GM23338 (cell line): ENCODE data around the gene NAPSA. TPM values are rescaled to one million over a fixed set of nuclear protein-coding genes. Genes with fewer than 3 reads are reported as not detected.
A peak's percentile ranks its signal among the peaks of the same experiment; 100 is the strongest.

Source experiments
- ATAC-seq: fragments of 200-7000 bp; cut with Tn5 transposase; 3 replicates; pipeline ENCODE4 v1.9.1; 2020
- DNase-seq: peaks from one replicate; pipeline ENCODE4 v3.0.0-alpha.2; 2015; ENCODE audit warnings: low spot score
- H2AFZ ChIP-seq: fragments of 200-600 bp; sonication (generic); 2 replicates; pipeline ENCODE4 v1.8.0; 2016; ENCODE audit warnings: antibody characterized with exemption, mild to moderate bottlenecking, moderate library complexity
- H3F3A ChIP-seq: fragments of 200-600 bp; sonication (generic); replicated peaks from 2 replicates; pipeline ENCODE4 v1.8.0; 2017; ENCODE audit warnings: antibody characterized with exemption, mixed run types, low read depth
- H3K27ac ChIP-seq: fragments of 200-600 bp; sonication (generic); 2 replicates; pipeline ENCODE4 v1.6.1; 2016; ENCODE audit warnings: low read depth
- H3K27me3 ChIP-seq: fragments of 200-600 bp; sonication (generic); 2 replicates; pipeline ENCODE4 v1.8.0; 2016; ENCODE audit warnings: mild to moderate bottlenecking, mixed run types, moderate library complexity; ENCODE audit not compliant: insufficient read depth
- H3K36me3 ChIP-seq: fragments of 200-600 bp; sonication (generic); 2 replicates; pipeline ENCODE4 v1.8.0; 2016; ENCODE audit warnings: mild to moderate bottlenecking; ENCODE audit not compliant: insufficient read depth
- H3K4me1 ChIP-seq: fragments of 200-600 bp; sonication (generic); 2 replicates; pipeline ENCODE4 v1.8.0; 2016; ENCODE audit warnings: mild to moderate bottlenecking, moderate library complexity; ENCODE audit not compliant: insufficient read depth
- H3K4me2 ChIP-seq: fragments of 200-600 bp; sonication (generic); 2 replicates; pipeline ENCODE4 v1.7.1; 2017; ENCODE audit warnings: mixed run types
- H3K4me3 ChIP-seq: fragments of 200-600 bp; sonication (generic); 2 replicates; pipeline ENCODE4 v1.6.1; 2016; ENCODE audit warnings: mixed run types
- H3K79me2 ChIP-seq: fragments of 200-600 bp; sonication (generic); replicated peaks from 2 replicates; pipeline ENCODE4 v1.8.0; 2017; ENCODE audit warnings: mild to moderate bottlenecking; ENCODE audit not compliant: insufficient read depth
- H3K9me2 ChIP-seq: fragments of 200-600 bp; sonication (generic); 2 replicates; pipeline ENCODE4 v1.8.0; 2017; ENCODE audit not compliant: insufficient read depth
- H4K20me1 ChIP-seq: fragments of 200-600 bp; sonication (generic); replicated peaks from 2 replicates; pipeline ENCODE4 v1.8.0; 2017; ENCODE audit warnings: mild to moderate bottlenecking; ENCODE audit not compliant: insufficient read depth
- H3K27ac Mint-ChIP-seq: 2 replicates; pipeline ENCODE4 v1.8.0; 2020; ENCODE audit warnings: inconsistent platforms, mild to moderate bottlenecking, moderate library complexity, mixed read lengths
- H3K27me3 Mint-ChIP-seq: 3 replicates; pipeline ENCODE4 v1.8.0; 2022; ENCODE audit warnings: low read depth, mild to moderate bottlenecking, moderate library complexity, mixed read lengths, inconsistent platforms; ENCODE audit not compliant: insufficient read depth, poor library complexity
- H3K36me3 Mint-ChIP-seq: 3 replicates; pipeline ENCODE4 v1.8.0; 2021; ENCODE audit warnings: low read depth, mild to moderate bottlenecking, inconsistent platforms, moderate library complexity, mixed read lengths
- H3K4me1 Mint-ChIP-seq: 3 replicates; pipeline ENCODE4 v1.8.0; 2020; ENCODE audit warnings: mild to moderate bottlenecking, inconsistent platforms, mixed read lengths
- H3K4me3 Mint-ChIP-seq: 3 replicates; pipeline ENCODE4 v1.8.0; 2021; ENCODE audit warnings: moderate library complexity, mild to moderate bottlenecking, inconsistent platforms, mixed read lengths
- H3K9me3 Mint-ChIP-seq: 3 replicates; pipeline ENCODE4 v1.8.0; 2020; ENCODE audit warnings: moderate library complexity, mild to moderate bottlenecking, inconsistent platforms, mixed read lengths
- EZH2 ChIP-seq: fragments of 200-600 bp; sonication (generic); IDR thresholded peaks from one replicate; pipeline ENCODE4 v1.8.0; 2017; ENCODE audit warnings: antibody characterized with exemption, mild to moderate bottlenecking, low read depth; ENCODE audit not compliant: unreplicated experiment
- EZH2phosphoT487 ChIP-seq: fragments of 200-600 bp; sonication (generic); IDR thresholded peaks from one replicate; pipeline ENCODE4 v1.8.1; 2018; ENCODE audit warnings: antibody characterized with exemption; ENCODE audit not compliant: unreplicated experiment
- JUNB ChIP-seq: IDR thresholded peaks from one replicate; pipeline ENCODE4 v1.6.1; 2016; ENCODE audit warnings: antibody characterized with exemption; ENCODE audit not compliant: unreplicated experiment
- NANOG ChIP-seq: IDR thresholded peaks from 2 replicates; pipeline ENCODE4 v1.6.1; 2016; ENCODE audit warnings: antibody characterized with exemption, borderline replicate concordance
- POLR2AphosphoS5 ChIP-seq: IDR thresholded peaks from 2 replicates; pipeline ENCODE4 v1.6.1; 2016; ENCODE audit warnings: antibody characterized with exemption, low read depth
- ZNF114 ChIP-seq: fragments of 250-450 bp; sonication (Bioruptor Pico); IDR thresholded peaks from 2 replicates; pipeline ENCODE4 v1.5.0; 2020; ENCODE audit warnings: mild to moderate bottlenecking, moderate library complexity
- ZNF331 ChIP-seq: fragments of 250-450 bp; sonication (Bioruptor Pico); IDR thresholded peaks from 2 replicates; pipeline ENCODE4 v1.5.0; 2020; ENCODE audit warnings: low read depth, mild to moderate bottlenecking, moderate library complexity
- ZNF462 ChIP-seq: fragments of 250-450 bp; sonication (Bioruptor Pico); IDR thresholded peaks from 2 replicates; pipeline ENCODE4 v1.5.0; 2020; ENCODE audit warnings: mild to moderate bottlenecking, moderate library complexity
- polyA plus RNA-seq: library from polyadenylated mRNA; unstranded; fragments of >200 nt; fragmentation: Nextera tagmentation; extraction: Ambion mirVana; gene quantifications from 2 replicates; pipeline ENCODE4 v1.2.1, GENCODE V29; 2016
- total RNA-seq: library from RNA; depleted of rRNA; stranded (reverse); fragments of >200 nt; shearing (Covaris generic); gene quantifications from 2 replicates; pipeline ENCODE4 v1.2.3, GENCODE V29; 2014
- TF ChIP-seq, protein P1 (sequence below), 2 experiments: fragments of 200-600 bp in 1 of 2; sonication (generic) in 1 of 2; conservative IDR thresholded peaks; 2 replicates each; pipeline versions ENCODE4 v1.5.1 to v1.6.1; 2016 to 2017; ENCODE audit warnings: antibody characterized with exemption in 2 of 2, low read depth in 2 of 2, mild to moderate bottlenecking in 2 of 2, moderate library complexity in 1 of 2
- TF ChIP-seq, protein P2 (sequence below): IDR thresholded peaks from 2 replicates; pipeline ENCODE4 v1.6.1; 2016; ENCODE audit warnings: antibody characterized with exemption

Gene NAPSA
- total and polyA plus RNA-seq, 2 experiments from 2014 or later: 0.14 to 0.99 TPM

DNA sequence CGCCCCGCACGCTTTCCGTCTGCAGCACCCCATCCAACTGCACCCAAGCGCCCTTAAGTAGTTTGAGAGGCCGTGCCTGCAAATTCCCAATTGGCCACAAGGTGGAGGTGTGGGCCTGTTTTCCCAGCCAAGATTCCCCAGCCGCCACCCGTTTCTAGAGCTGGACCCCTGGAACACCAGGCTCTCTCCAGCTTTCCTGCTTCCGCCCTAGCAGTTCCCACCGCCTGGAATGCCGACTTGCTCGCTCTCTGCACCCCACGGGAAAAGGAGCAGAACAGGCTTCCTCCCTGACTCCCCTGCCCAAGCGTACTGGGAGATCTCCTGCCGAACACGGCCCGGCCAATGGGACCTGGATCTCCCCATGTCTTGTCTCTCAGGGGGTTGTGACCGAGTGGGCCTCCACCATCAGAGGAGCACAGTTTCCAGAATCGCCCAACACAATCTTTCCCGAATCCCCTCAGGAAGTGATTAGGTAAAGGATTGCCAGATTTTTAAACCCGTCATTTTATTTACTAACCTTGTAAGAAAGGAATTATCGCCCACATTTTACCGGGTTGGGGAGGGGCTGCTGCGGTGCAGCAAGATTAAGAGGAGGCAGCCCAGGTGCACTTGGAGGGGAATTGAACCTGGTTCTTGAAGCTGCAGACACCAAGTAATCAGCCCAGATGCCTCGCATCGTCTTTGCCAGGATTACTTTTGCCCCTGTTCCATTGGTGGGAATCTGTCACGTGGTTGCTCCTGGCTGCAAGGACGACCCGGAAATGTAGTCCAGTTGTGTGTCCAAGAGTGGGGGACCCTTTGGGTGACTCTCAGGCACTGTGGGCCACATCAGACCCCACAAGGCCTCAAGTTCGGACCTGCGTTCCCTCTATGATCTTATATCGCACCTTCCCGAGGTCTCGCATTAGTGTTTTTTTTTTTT lies 3.5 kb upstream of the NAPSA start (continued):
- TF ChIP-seq, protein P1, sequence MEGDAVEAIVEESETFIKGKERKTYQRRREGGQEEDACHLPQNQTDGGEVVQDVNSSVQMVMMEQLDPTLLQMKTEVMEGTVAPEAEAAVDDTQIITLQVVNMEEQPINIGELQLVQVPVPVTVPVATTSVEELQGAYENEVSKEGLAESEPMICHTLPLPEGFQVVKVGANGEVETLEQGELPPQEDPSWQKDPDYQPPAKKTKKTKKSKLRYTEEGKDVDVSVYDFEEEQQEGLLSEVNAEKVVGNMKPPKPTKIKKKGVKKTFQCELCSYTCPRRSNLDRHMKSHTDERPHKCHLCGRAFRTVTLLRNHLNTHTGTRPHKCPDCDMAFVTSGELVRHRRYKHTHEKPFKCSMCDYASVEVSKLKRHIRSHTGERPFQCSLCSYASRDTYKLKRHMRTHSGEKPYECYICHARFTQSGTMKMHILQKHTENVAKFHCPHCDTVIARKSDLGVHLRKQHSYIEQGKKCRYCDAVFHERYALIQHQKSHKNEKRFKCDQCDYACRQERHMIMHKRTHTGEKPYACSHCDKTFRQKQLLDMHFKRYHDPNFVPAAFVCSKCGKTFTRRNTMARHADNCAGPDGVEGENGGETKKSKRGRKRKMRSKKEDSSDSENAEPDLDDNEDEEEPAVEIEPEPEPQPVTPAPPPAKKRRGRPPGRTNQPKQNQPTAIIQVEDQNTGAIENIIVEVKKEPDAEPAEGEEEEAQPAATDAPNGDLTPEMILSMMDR (conservative IDR thresholded peaks at IDR 0.05; ENCODE audit: low read depth in 2 of 2): peak; percentile 70 to 85

GRCh38 chr19:50362656-50363424 lies 2.6 kb downstream of the NAPSA start:
- Histone ChIP-seq H3K4me1 (no peaks in the 10 kb centered on the region), H2AFZ (no peak overlapping the region), H3K4me3 (no peak overlapping the region), H3K79me2 (no peaks in the 10 kb centered on the region), H4K20me1 (no peaks in the 10 kb centered on the region), H3F3A (no peaks in the 10 kb centered on the region), H3K27me3 (no peaks in the 10 kb centered on the region), H3K9me2 (0 out of 2 replicates have a peak, but pooled peaks cover 3% of the 10 kb centered on the region), H3K4me2 (no peak overlapping the region), H3K27ac (no peak overlapping the region), H3K36me3 (no peaks in the 10 kb centered on the region)
- Mint-ChIP-seq H3K4me1 (no peaks in the 10 kb centered on the region), H3K27me3 (peaks cover 4% of the 10 kb centered on the region), H3K4me3 (no peak overlapping the region), H3K36me3 (peaks cover 30% of the 10 kb centered on the region), H3K9me3 (peaks cover 85% of the 10 kb centered on the region), H3K27ac (no peak overlapping the region)
- no peak for ATAC-seq
- no peak for DNase-seq
- TF ChIP-seq, protein P1 (conservative IDR thresholded peaks at IDR 0.05; ENCODE audit: low read depth in 2 of 2): no peak
- TF ChIP-seq NANOG (no peak), ZNF331 (CRISPR knock-in tag) (no peak), EZH2phosphoT487 (no peak), POLR2AphosphoS5 (no peak), ZNF462 (no peak), EZH2 (no peak), ZNF114 (no peak), JUNB (no peak)
- TF ChIP-seq, protein P2, sequence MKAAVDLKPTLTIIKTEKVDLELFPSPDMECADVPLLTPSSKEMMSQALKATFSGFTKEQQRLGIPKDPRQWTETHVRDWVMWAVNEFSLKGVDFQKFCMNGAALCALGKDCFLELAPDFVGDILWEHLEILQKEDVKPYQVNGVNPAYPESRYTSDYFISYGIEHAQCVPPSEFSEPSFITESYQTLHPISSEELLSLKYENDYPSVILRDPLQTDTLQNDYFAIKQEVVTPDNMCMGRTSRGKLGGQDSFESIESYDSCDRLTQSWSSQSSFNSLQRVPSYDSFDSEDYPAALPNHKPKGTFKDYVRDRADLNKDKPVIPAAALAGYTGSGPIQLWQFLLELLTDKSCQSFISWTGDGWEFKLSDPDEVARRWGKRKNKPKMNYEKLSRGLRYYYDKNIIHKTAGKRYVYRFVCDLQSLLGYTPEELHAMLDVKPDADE: no peak
